HEK293 (cell line): Measurements from ENCODE around the gene NRG2.

Source experiments
- EGR2 ChIP-seq: fragments of 450-650 bp; formaldehyde crosslinking; IDR thresholded peaks from 2 replicates; pipeline ENCODE4 v1.5.1; 2016; ENCODE audit warnings: low read depth, missing biosample characterization, missing genetic modification characterization
- FEZF1 ChIP-seq: fragments of 450-650 bp; formaldehyde crosslinking; IDR thresholded peaks from 2 replicates; pipeline ENCODE4 v1.5.1; 2016; ENCODE audit warnings: missing biosample characterization, missing genetic modification characterization
- HOXC10 ChIP-seq: sonication (generic); formaldehyde crosslinking; IDR thresholded peaks from 2 replicates; pipeline ENCODE4 v1.8.1; 2023; ENCODE audit warnings: mild to moderate bottlenecking, missing genetic modification reagents
- KLF16 ChIP-seq: fragments of 450-650 bp; formaldehyde crosslinking; IDR thresholded peaks from 2 replicates; pipeline ENCODE4 v1.5.1; 2017; ENCODE audit warnings: missing biosample characterization, missing genetic modification characterization
- KLF7 ChIP-seq: fragments of 450-650 bp; formaldehyde crosslinking; IDR thresholded peaks from 2 replicates; pipeline ENCODE4 v1.5.1; 2016; ENCODE audit warnings: missing biosample characterization, missing genetic modification characterization, borderline replicate concordance
- PRDM1 ChIP-seq: fragments of 450-650 bp; formaldehyde crosslinking; IDR thresholded peaks from 2 replicates; pipeline ENCODE4; 2016; ENCODE audit warnings: missing biosample characterization, missing genetic modification characterization
- SP2 ChIP-seq: fragments of 450-650 bp; formaldehyde crosslinking; IDR thresholded peaks from 2 replicates; pipeline ENCODE4 v1.5.1; 2016; ENCODE audit warnings: missing biosample characterization, missing genetic modification characterization
- SP3 ChIP-seq: fragments of 450-650 bp; formaldehyde crosslinking; IDR thresholded peaks from 2 replicates; pipeline ENCODE4 v1.5.1; 2016; ENCODE audit warnings: missing biosample characterization, missing genetic modification characterization
- WT1 ChIP-seq: fragments of 450-650 bp; formaldehyde crosslinking; IDR thresholded peaks from 2 replicates; pipeline ENCODE4 v1.5.1; 2016; ENCODE audit warnings: missing biosample characterization, missing genetic modification characterization
- ZBTB17 ChIP-seq: fragments of 450-650 bp; formaldehyde crosslinking; IDR thresholded peaks from 2 replicates; pipeline ENCODE4 v1.5.1; 2016; ENCODE audit warnings: missing biosample characterization, missing genetic modification characterization
- ZBTB20 ChIP-seq: fragments of 450-650 bp; formaldehyde crosslinking; IDR thresholded peaks from 2 replicates; pipeline ENCODE4 v1.5.1; 2016; ENCODE audit warnings: missing biosample characterization, missing genetic modification characterization
- ZBTB49 ChIP-seq: fragments of 450-650 bp; formaldehyde crosslinking; IDR thresholded peaks from 2 replicates; pipeline ENCODE4 v1.5.1; 2016; ENCODE audit warnings: missing biosample characterization, missing genetic modification characterization, low read depth
- ZBTB6 ChIP-seq: fragments of 450-650 bp; formaldehyde crosslinking; IDR thresholded peaks from 2 replicates; pipeline ENCODE4 v1.5.1; 2017; ENCODE audit warnings: missing biosample characterization, missing genetic modification characterization
- ZBTB8A ChIP-seq: fragments of 450-650 bp; formaldehyde crosslinking; IDR thresholded peaks from 2 replicates; pipeline ENCODE4 v1.5.1; 2016; ENCODE audit warnings: missing biosample characterization, missing genetic modification characterization
- ZNF114 ChIP-seq: fragments of 450-650 bp; formaldehyde crosslinking; IDR thresholded peaks from 2 replicates; pipeline ENCODE4 v1.5.0; 2017; ENCODE audit warnings: missing biosample characterization, missing genetic modification characterization
- ZNF140 ChIP-seq: fragments of 450-650 bp; formaldehyde crosslinking; IDR thresholded peaks from 2 replicates; pipeline ENCODE4 v1.5.1; 2016; ENCODE audit warnings: missing biosample characterization, missing genetic modification characterization
- ZNF146 ChIP-seq: fragments of 450-650 bp; formaldehyde crosslinking; IDR thresholded peaks from 2 replicates; pipeline ENCODE4 v1.5.1; 2016; ENCODE audit warnings: missing biosample characterization, missing genetic modification characterization
- ZNF16 ChIP-seq: fragments of 450-650 bp; formaldehyde crosslinking; IDR thresholded peaks from 2 replicates; pipeline ENCODE4 v1.5.1; 2016; ENCODE audit warnings: low read depth, missing biosample characterization, missing genetic modification characterization
- ZNF169 ChIP-seq: fragments of 450-650 bp; formaldehyde crosslinking; IDR thresholded peaks from 2 replicates; pipeline ENCODE4 v1.5.1; 2016; ENCODE audit warnings: missing biosample characterization, missing genetic modification characterization
- ZNF174 ChIP-seq: fragments of 450-650 bp; formaldehyde crosslinking; IDR thresholded peaks from 2 replicates; pipeline ENCODE4 v1.5.0; 2017; ENCODE audit warnings: missing biosample characterization, mild to moderate bottlenecking, missing genetic modification characterization
- ZNF223 ChIP-seq: fragments of 450-650 bp; formaldehyde crosslinking; IDR thresholded peaks from 2 replicates; pipeline ENCODE4 v1.5.1; 2016; ENCODE audit warnings: missing biosample characterization, missing genetic modification characterization
- ZNF239 ChIP-seq: fragments of 450-650 bp; formaldehyde crosslinking; IDR thresholded peaks from 2 replicates; pipeline ENCODE4 v1.5.1; 2016; ENCODE audit warnings: missing biosample characterization, missing genetic modification characterization
- ZNF24 ChIP-seq: fragments of 450-650 bp; formaldehyde crosslinking; IDR thresholded peaks from 2 replicates; pipeline ENCODE4 v1.5.1; 2016; ENCODE audit warnings: missing biosample characterization, missing genetic modification characterization
- ZNF292 ChIP-seq: fragments of 450-650 bp; formaldehyde crosslinking; IDR thresholded peaks from 2 replicates; pipeline ENCODE4 v1.5.1; 2016; ENCODE audit warnings: low read depth, missing biosample characterization, missing genetic modification characterization, borderline replicate concordance
- ZNF302 ChIP-seq: fragments of 450-650 bp; formaldehyde crosslinking; IDR thresholded peaks from 2 replicates; pipeline ENCODE4 v1.5.1; 2016; ENCODE audit warnings: missing biosample characterization, missing genetic modification characterization, low read depth
- ZNF341 ChIP-seq: fragments of 450-650 bp; formaldehyde crosslinking; IDR thresholded peaks from 2 replicates; pipeline ENCODE4; 2016; ENCODE audit warnings: low read depth, missing biosample characterization, missing genetic modification characterization
- ZNF350 ChIP-seq: fragments of 450-650 bp; formaldehyde crosslinking; IDR thresholded peaks from 2 replicates; pipeline ENCODE4 v1.5.0; 2017; ENCODE audit warnings: missing biosample characterization, mild to moderate bottlenecking, missing genetic modification characterization
- ZNF37A ChIP-seq: fragments of 450-650 bp; IDR thresholded peaks from 2 replicates; pipeline ENCODE4 v1.5.1; 2018; ENCODE audit warnings: missing biosample characterization, missing genetic modification characterization
- ZNF423 ChIP-seq: fragments of 450-650 bp; formaldehyde crosslinking; IDR thresholded peaks from 2 replicates; pipeline ENCODE4 v1.5.1; 2016; ENCODE audit warnings: missing biosample characterization, missing genetic modification characterization
- ZNF433 ChIP-seq: fragments of 450-650 bp; formaldehyde crosslinking; IDR thresholded peaks from 2 replicates; pipeline ENCODE4 v1.5.1; 2016; ENCODE audit warnings: missing biosample characterization, missing genetic modification characterization, low read depth
- ZNF488 ChIP-seq: fragments of 450-650 bp; formaldehyde crosslinking; IDR thresholded peaks from 2 replicates; pipeline ENCODE4 v1.5.1; 2016; ENCODE audit warnings: missing biosample characterization, missing genetic modification characterization
- ZNF514 ChIP-seq: fragments of 450-650 bp; formaldehyde crosslinking; IDR thresholded peaks from 2 replicates; pipeline ENCODE4 v1.5.1; 2016; ENCODE audit warnings: missing biosample characterization, missing genetic modification characterization
- ZNF558 ChIP-seq: fragments of 450-650 bp; formaldehyde crosslinking; IDR thresholded peaks from 2 replicates; pipeline ENCODE4 v1.5.1; 2016; ENCODE audit warnings: missing biosample characterization, missing genetic modification characterization
- ZNF654 ChIP-seq: fragments of 450-650 bp; formaldehyde crosslinking; IDR thresholded peaks from 2 replicates; pipeline ENCODE4 v1.5.1; 2016; ENCODE audit warnings: low read depth, missing biosample characterization, missing genetic modification characterization
- ZNF747 ChIP-seq: fragments of 450-650 bp; formaldehyde crosslinking; IDR thresholded peaks from 2 replicates; pipeline ENCODE4 v1.5.1; 2016; ENCODE audit warnings: missing biosample characterization, missing genetic modification characterization
- ZNF768 ChIP-seq: fragments of 450-650 bp; formaldehyde crosslinking; IDR thresholded peaks from 2 replicates; pipeline ENCODE4 v1.5.1; 2018; ENCODE audit warnings: missing biosample characterization, mild to moderate bottlenecking, missing genetic modification characterization
- ZNF791 ChIP-seq: fragments of 450-650 bp; formaldehyde crosslinking; IDR thresholded peaks from 2 replicates; pipeline ENCODE4 v1.5.1; 2016; ENCODE audit warnings: missing biosample characterization, missing genetic modification characterization
- ZNF843 ChIP-seq: fragments of 450-650 bp; formaldehyde crosslinking; IDR thresholded peaks from 2 replicates; pipeline ENCODE4 v1.5.1; 2016; ENCODE audit warnings: missing biosample characterization, missing genetic modification characterization
- ZSCAN23 ChIP-seq: fragments of 450-650 bp; formaldehyde crosslinking; IDR thresholded peaks from 2 replicates; pipeline ENCODE4 v1.5.1; 2016; ENCODE audit warnings: missing biosample characterization, missing genetic modification characterization
- ZXDB ChIP-seq: fragments of 450-650 bp; formaldehyde crosslinking; IDR thresholded peaks from 2 replicates; pipeline ENCODE4 v1.5.1; 2016; ENCODE audit warnings: missing biosample characterization, missing genetic modification characterization

Gene NRG2

GRCh38 chr5:140041492-140042392 is 1.4 kb downstream of the NRG2 start (continued):
- TF ChIP-seq ZNF791, result no peak
- no peak; the same call in 1 of the 2 replicates for TF ChIP-seq ZNF341 (tag by site-specific recombination)
- no peak; the same call in 1 of the 2 replicates for TF ChIP-seq ZNF558 (tag by site-specific recombination)
- TF ChIP-seq ZNF433 (tag by site-specific recombination), result no peak
- TF ChIP-seq ZSCAN23 (tag by site-specific recombination), result no peak
- TF ChIP-seq ZNF654 (tag by site-specific recombination), result no peak
- TF ChIP-seq ZNF223 (tag by site-specific recombination), result no peak
- TF ChIP-seq ZNF747 (tag by site-specific recombination), result no peak
- TF ChIP-seq ZNF37A (tag by site-specific recombination), result no peak
- peak; percentile 71; the same call in 1 of the 2 replicates for TF ChIP-seq KLF16 (tag by site-specific recombination)
- TF ChIP-seq ZNF169 (tag by site-specific recombination), result no peak
- TF ChIP-seq HOXC10 (CRISPR knock-in tag), result no peak
- no peak for TF ChIP-seq WT1 (tag by site-specific recombination)
- no peak for TF ChIP-seq ZNF140 (tag by site-specific recombination)
- peak; percentile 71 for TF ChIP-seq ZXDB (tag by site-specific recombination)
- peak; percentile 14; the same call in 1 of the 2 replicates for TF ChIP-seq SP2
- TF ChIP-seq ZNF16 (tag by site-specific recombination), result no peak
- no peak for TF ChIP-seq FEZF1 (tag by site-specific recombination)
- TF ChIP-seq EGR2 (tag by site-specific recombination), result peak; percentile 53; the same call in 1 of the 2 replicates
- no peak for TF ChIP-seq ZNF514 (tag by site-specific recombination)
- TF ChIP-seq ZNF292 (tag by site-specific recombination), result no peak
- TF ChIP-seq ZNF423, result no peak
- TF ChIP-seq SP3 (tag by site-specific recombination), result peak; percentile 36; the same call in 1 of the 2 replicates
- no peak for TF ChIP-seq KLF7 (tag by site-specific recombination)
- no peak for TF ChIP-seq ZNF768
- peak; percentile 52; the same call in 1 of the 2 replicates for TF ChIP-seq ZBTB8A (tag by site-specific recombination)
- no peak for TF ChIP-seq ZNF488 (tag by site-specific recombination)
- peak; percentile 72 for TF ChIP-seq ZBTB20
- no peak for TF ChIP-seq ZNF114 (tag by site-specific recombination)
- TF ChIP-seq ZNF843 (tag by site-specific recombination), result no peak
- TF ChIP-seq ZBTB6 (tag by site-specific recombination), result no peak
- TF ChIP-seq PRDM1 (tag by site-specific recombination), result no peak
- no peak for TF ChIP-seq ZNF24
- no peak for TF ChIP-seq ZNF146 (tag by site-specific recombination)
- peak; percentile 98 for TF ChIP-seq ZBTB17
- TF ChIP-seq ZBTB49 (tag by site-specific recombination), result no peak
- no peak for TF ChIP-seq ZNF174 (tag by site-specific recombination)
- TF ChIP-seq ZNF239 (tag by site-specific recombination), result no peak
- TF ChIP-seq ZNF302 (tag by site-specific recombination), result no peak
- no peak for TF ChIP-seq ZNF350 (tag by site-specific recombination)
